Transverse colon (tissue), 4 donors: ENCODE data around the gene ZDHHC11. TPM values are rescaled to one million over a fixed set of nuclear protein-coding genes. Genes with fewer than 3 reads are reported as not detected.
"Not testable (repeated sequence)": the region's sequence is repeated elsewhere in the genome, so short reads cannot be mapped to it uniquely, and the experiment has no call there.

Experiments
- DNase-seq: peaks from one replicate; pipeline ENCODE4 v3.0.0-alpha.2; 2019
- H3K27ac ChIP-seq, 4 donors: fragments of 200-600 bp; sonication (generic); 2 replicates each; pipeline ENCODE4 v1.5.1; 2016 to 2018; ENCODE audit warnings: inconsistent platforms in 4 of 4
- H3K27me3 ChIP-seq: fragments of 200-600 bp; sonication (generic); 2 replicates; pipeline ENCODE4 v1.5.1; 2017; ENCODE audit warnings: inconsistent platforms
- H3K36me3 ChIP-seq, 4 donors: fragments of 200-600 bp; sonication (generic); 2 replicates each; pipeline ENCODE4 v1.5.1; 2017 to 2019; ENCODE audit warnings: inconsistent platforms in 4 of 4
- H3K4me1 ChIP-seq, 4 donors: fragments of 200-600 bp; sonication (generic); 2 replicates each; pipeline ENCODE4 v1.5.1; 2017 to 2020; ENCODE audit warnings: inconsistent platforms in 4 of 4
- H3K4me3 ChIP-seq, 4 donors: fragments of 200-600 bp; sonication (generic); 1 replicate in 1 of 4; 2 replicates in 3 of 4; pipeline versions ENCODE4 v1.5.1 to v1.6.1; 2017 to 2019; ENCODE audit warnings: inconsistent platforms in 4 of 4
- H3K9me3 ChIP-seq, 2 donors: fragments of 200-600 bp; sonication (generic); 2 replicates each; pipeline ENCODE4 v1.5.1; 2017 to 2019; ENCODE audit warnings: inconsistent platforms in 2 of 2
- EP300 ChIP-seq: sonication (generic); formaldehyde crosslinking; IDR thresholded peaks from one replicate; pipeline ENCODE4 v1.6.1; 2017; ENCODE audit warnings: antibody characterized with exemption, low read depth
- POLR2A ChIP-seq: fragments of 450-650 bp; IDR thresholded peaks from one replicate; pipeline ENCODE4 v1.6.1; 2016; ENCODE audit warnings: antibody characterized with exemption, mild to moderate bottlenecking, moderate library complexity
- POLR2AphosphoS5 ChIP-seq, 3 donors: sonication (generic); formaldehyde crosslinking; IDR thresholded peaks; one replicate each; pipeline ENCODE4 v1.6.1; 2016; ENCODE audit warnings: antibody characterized with exemption in 3 of 3
- WGBS, 2 donors: methylation state at CpG; one replicate each; pipeline ENCODE4 v1.1.5; 2018; ENCODE audit warnings: low coverage in 1 of 2; 5-methylcytosine and 5-hydroxymethylcytosine counted together
- in situ Hi-C, 4 donors: fragments of 200-750 bp; cut with MboI; loops; one replicate each; pipeline versions ENCODE4 v1.15.0 to v1.15.1; 2017; ENCODE audit warnings: low sequenced_read_pairs in 3 of 4, low pct_ligation_motif_present in 1 of 4, low pct_unique_long_range_greater_than_20kb in 1 of 4
- intact Hi-C: fragments of 100-400 bp; cut with DNase I; formaldehyde crosslinking; loops from one replicate; pipeline ENCODE4 v1.15.1; 2023; ENCODE audit warnings: low total_unique reads
- total RNA-seq, 4 donors: library from RNA; depleted of rRNA; stranded (reverse); fragments of >200 nt; gene quantifications; one replicate each; pipeline ENCODE4 v1.1.0, GENCODE V29; 2016
- TF ChIP-seq, protein P1 (sequence below), 5 experiments: fragments of 200-600 bp in 3 of 5; fragments of 450-650 bp in 2 of 5; sonication (generic) in 3 of 5; IDR thresholded peaks; 1 replicate in 2 of 5; 2 replicates in 3 of 5; pipeline ENCODE4 v1.5.1; 2016 to 2017; ENCODE audit warnings: antibody characterized with exemption in 5 of 5, inconsistent platforms in 3 of 5, mild to moderate bottlenecking in 2 of 5, moderate library complexity in 1 of 5

Gene ZDHHC11
- total RNA-seq, 4 donors from 2014 or later = 1.2 to 15.0 (median 10.6) TPM

- H3K27ac ChIP-seq = no peak overlapping the region
- H3K4me1 ChIP-seq = peaks cover 0 to 3% (median 0%) of the 10 kb centered on the region in 4 donors
- no peak overlapping the region for H3K4me3 ChIP-seq
- intact Hi-C loops = no loop called here
- TF ChIP-seq POLR2A = no peak
- TF ChIP-seq EP300 = no peak
- no peak for TF ChIP-seq POLR2AphosphoS5 (IDR thresholded peaks at IDR 0.05)
- TF ChIP-seq, protein P1, sequence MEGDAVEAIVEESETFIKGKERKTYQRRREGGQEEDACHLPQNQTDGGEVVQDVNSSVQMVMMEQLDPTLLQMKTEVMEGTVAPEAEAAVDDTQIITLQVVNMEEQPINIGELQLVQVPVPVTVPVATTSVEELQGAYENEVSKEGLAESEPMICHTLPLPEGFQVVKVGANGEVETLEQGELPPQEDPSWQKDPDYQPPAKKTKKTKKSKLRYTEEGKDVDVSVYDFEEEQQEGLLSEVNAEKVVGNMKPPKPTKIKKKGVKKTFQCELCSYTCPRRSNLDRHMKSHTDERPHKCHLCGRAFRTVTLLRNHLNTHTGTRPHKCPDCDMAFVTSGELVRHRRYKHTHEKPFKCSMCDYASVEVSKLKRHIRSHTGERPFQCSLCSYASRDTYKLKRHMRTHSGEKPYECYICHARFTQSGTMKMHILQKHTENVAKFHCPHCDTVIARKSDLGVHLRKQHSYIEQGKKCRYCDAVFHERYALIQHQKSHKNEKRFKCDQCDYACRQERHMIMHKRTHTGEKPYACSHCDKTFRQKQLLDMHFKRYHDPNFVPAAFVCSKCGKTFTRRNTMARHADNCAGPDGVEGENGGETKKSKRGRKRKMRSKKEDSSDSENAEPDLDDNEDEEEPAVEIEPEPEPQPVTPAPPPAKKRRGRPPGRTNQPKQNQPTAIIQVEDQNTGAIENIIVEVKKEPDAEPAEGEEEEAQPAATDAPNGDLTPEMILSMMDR (IDR thresholded peaks at IDR 0.05) = no peak
- in situ Hi-C loops = no loop called here
- H3K36me3 ChIP-seq = no peaks in the 10 kb centered on the region
- no peaks in the 10 kb centered on the region for H3K27me3 ChIP-seq
- DNase-seq = no peak
- WGBS, 2 donors = 94% methylated on average over 33 of the region's 36 CpGs; no CpG with 5 or more reads in 1 of the 2 donors
- H3K9me3 ChIP-seq = no peaks in the 10 kb centered on the region
Observed at GRCh38 chr5:777756-778161, 73.0 kb downstream of the ZDHHC11 start.

- WGBS, 2 donors = 70 to 81% methylated on average over 18 to 42 of the region's 42 CpGs
- in situ Hi-C loops = no loop called here
- Histone ChIP-seq H3K27me3 (no peaks in the 10 kb centered on the region), H3K9me3 (no peaks in the 10 kb centered on the region), H3K4me3 (peak overlapping the region in 3 of 4 donors; percentile 4 to 14 (median 7)), H3K4me1 (peaks cover 0 to 3% (median 0%) of the 10 kb centered on the region in 4 donors), H3K36me3 (no peaks in the 10 kb centered on the region), H3K27ac (peak overlapping the region in 3 of 4 donors; percentile 0 to 7 (median 6))
- TF ChIP-seq POLR2A (no peak), EP300 (no peak), POLR2AphosphoS5 (IDR thresholded peaks at IDR 0.05) (no peak)
- TF ChIP-seq, protein P1 (IDR thresholded peaks at IDR 0.05) = no peak
- DNase-seq = no peak
- intact Hi-C loops = no loop called here
Observed at GRCh38 chr5:776862-777711, 73.7 kb downstream of the ZDHHC11 start.

GRCh38 chr5:775961-776861, 74.6 kb downstream of the ZDHHC11 start:
- in situ Hi-C loops (no loop called here), intact Hi-C loops (no loop called here)
- DNase-seq = no peak
- H3K36me3 ChIP-seq = no peaks in the 10 kb centered on the region
- no peak for TF ChIP-seq EP300
- no peak for TF ChIP-seq POLR2AphosphoS5 (IDR thresholded peaks at IDR 0.05)
- no peak for TF ChIP-seq POLR2A
- TF ChIP-seq, protein P1 (IDR thresholded peaks at IDR 0.05) = no peak
- peaks cover 0 to 3% (median 0%) of the 10 kb centered on the region in 4 donors for H3K4me1 ChIP-seq
- peak overlapping the region in 2 of 4 donors; percentile 4 to 14 for H3K4me3 ChIP-seq
- H3K9me3 ChIP-seq = no peaks in the 10 kb centered on the region
- no peaks in the 10 kb centered on the region for H3K27me3 ChIP-seq
- WGBS, 2 donors = 86% methylated on average over 20 of the region's 20 CpGs; no CpG with 5 or more reads in 1 of the 2 donors
- peak overlapping the region in 3 of 4 donors; percentile 0 to 7 (median 6) for H3K27ac ChIP-seq

GRCh38 chr5:775595-775960, 75.2 kb downstream of the ZDHHC11 start:
- H3K27ac ChIP-seq, H3K4me3 ChIP-seq, H3K9me3 ChIP-seq, DNase-seq, intact Hi-C loops, in situ Hi-C loops, H3K27me3 ChIP-seq, H3K36me3 ChIP-seq, H3K4me1 ChIP-seq: not testable (repeated sequence)
- WGBS, 2 donors = 94% methylated on average over 9 of the region's 9 CpGs; no CpG with 5 or more reads in 1 of the 2 donors

GRCh38 chr5:774854-775505, 75.8 kb downstream of the ZDHHC11 start:
- intact Hi-C loops = not testable (repeated sequence)

GRCh38 chr5:774304-774703, 76.5 kb downstream of the ZDHHC11 start:
- DNase-seq, H3K36me3 ChIP-seq, H3K27ac ChIP-seq, H3K4me1 ChIP-seq, H3K4me3 ChIP-seq, in situ Hi-C loops, intact Hi-C loops, H3K27me3 ChIP-seq, H3K9me3 ChIP-seq: not testable (repeated sequence)
- 88 to 100% methylated on average over 1 to 3 of the region's 6 CpGs for WGBS, 2 donors

More at GRCh38 chr5:774854-775505, 75.8 kb downstream of the ZDHHC11 start:
- DNase-seq, in situ Hi-C loops, H3K27me3 ChIP-seq, H3K4me3 ChIP-seq, H3K4me1 ChIP-seq, H3K36me3 ChIP-seq, H3K27ac ChIP-seq, H3K9me3 ChIP-seq: not testable (repeated sequence)
- 90 to 100% methylated on average over 1 to 16 of the region's 18 CpGs for WGBS, 2 donors
